HG02678 (cell line): ENCODE results near the gene TTC33.

ENCODE experiments used
- ATAC-seq: cut with Tn5 transposase; IDR thresholded peaks from one replicate; pipeline ENCODE4 v1.9.1; 2021; ENCODE audit warnings: mild to moderate bottlenecking, moderate library complexity; ENCODE audit not compliant: unreplicated experiment

Gene TTC33

DNA sequence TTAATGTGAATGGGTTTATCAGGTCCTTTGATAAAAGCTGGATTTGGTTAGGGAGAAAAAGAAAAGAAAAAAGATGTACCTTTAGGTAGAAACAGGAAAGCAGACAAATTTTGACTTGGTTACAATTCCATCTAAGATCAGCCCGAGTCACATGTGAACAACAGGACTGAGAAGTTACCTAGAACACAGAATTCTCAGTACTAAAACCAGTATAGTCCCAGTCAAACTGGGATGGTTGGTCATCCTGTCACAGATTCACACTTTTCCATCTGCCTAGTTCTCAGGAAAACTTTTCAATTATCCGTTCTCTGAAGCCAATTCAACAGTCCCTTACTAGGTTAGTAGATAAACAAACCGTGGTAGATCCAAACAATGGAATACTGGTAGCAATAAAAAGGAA, 266.3 kb downstream of the TTC33 start:
- ATAC-seq, result no peak

DNA sequence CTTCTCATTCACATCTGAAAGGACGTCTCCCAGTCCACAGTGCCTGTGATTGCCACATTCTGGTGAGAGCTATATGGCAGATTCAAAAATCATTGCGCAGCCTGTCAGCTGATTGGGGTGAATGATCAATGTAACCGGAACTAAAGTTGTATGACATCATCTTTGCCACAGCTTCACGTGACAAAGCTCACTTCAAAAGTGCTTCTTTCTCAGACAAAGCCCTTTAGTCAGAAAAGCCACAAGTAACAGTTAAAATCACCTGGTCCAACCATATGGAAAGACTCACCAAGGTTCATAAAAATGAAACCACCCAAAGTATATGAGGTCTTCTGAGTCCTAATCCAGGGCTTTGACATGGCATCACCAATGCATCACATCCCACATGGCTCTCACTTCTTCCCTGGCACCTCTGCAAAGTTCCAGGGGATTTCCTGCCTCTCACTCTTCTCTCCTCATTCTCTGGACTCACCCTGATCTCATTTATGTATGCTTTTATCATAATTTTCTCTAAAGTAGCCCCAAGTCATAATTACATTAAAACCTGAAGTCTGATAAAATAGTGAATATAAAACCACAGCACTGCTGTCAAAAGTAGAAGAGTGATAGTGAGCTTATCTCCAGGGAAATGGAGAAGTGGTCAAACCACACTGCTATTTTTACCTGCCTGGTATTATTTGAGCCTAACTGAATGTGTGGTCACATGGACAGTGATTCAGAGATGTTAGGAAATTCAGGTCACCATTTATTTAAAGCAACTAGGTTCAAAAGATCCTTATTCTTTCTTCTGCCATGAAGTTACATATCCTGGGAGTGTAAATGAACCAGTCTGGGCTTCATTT, 269.1 kb downstream of the TTC33 start:
- peak; percentile 49 for ATAC-seq

DNA sequence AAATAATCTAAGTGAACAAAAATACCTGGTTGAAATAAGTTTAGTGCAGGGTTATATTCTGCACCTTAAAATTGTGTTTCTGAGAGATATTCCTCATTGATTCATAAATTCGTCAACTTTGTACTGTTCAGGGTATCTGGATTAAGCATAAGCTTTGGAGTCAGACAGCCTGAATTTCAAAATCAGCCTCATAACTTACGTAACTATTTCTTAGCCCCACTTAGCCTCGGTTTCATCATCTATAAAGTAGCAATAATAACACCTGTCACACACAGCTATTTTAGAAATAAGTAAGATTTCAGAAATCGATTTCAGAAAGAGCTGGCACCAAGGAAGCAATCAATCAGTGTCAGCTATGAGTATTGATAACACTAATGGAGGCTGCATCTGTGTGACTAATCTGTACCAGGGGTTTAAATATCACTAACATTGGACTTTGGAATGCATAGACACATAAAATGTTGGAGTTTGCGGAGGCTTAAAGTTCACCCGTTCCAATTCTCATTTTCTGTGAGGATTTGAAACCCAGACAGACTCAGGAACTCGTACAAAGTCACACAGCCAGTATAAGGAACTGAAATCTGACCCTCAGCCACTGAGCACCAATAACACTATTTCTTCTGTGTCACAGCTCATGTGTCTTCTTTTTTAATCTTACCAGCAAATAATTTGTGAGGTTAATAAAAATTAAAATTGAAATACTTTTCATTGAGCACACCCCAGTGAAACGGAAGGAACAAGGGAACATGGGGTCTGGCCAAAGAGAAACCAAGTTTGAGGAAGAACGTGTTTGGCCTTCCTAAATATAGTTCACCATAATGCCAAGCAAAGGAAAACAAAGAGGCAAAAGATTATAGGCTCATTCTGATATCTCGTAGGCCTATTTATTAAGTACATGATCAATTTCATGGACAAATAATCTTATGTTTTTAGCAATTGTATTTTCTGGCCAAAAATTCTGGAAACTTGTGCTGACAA, 270.5 kb downstream of the TTC33 start:
- peak; percentile 54 for ATAC-seq

DNA sequence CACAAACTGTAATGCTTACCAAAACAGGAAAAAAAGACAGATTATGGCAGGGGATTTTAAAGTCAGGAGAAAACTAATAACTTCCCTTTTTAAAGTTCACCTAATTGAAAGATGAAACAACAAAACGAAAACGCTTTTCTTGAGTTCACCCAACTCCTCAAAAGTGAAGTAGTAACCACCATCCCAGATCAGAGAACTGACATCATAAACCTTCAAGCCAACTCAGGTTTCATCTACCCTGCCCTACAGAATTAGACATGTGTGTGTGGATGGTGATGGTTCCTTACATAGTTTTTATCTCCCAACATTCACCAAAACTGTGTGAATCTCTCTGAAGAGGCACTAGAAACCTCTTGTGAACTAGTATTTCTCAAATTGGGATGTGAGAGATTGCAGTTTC, 271.3 kb downstream of the TTC33 start:
- peak; percentile 44 for ATAC-seq

DNA sequence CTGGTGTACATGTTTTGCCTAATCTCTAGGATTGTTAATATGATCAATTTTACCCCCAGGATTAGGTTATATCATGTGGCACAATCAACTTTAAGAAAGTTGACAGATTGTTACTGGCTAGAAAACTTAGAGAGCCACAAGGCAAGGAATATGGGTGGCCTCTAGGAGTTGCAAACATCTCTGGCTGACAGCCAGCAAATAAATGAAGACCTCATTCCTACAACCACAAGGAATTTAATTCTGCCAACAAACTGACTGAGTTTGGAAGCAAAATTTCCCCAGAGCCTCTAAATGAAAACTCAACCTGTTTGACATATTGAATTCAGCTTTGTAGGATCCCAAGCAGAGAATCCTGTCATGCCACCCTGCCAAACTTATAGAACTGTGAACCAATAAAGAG, 272.4 kb downstream of the TTC33 start:
- ATAC-seq, result no peak

DNA sequence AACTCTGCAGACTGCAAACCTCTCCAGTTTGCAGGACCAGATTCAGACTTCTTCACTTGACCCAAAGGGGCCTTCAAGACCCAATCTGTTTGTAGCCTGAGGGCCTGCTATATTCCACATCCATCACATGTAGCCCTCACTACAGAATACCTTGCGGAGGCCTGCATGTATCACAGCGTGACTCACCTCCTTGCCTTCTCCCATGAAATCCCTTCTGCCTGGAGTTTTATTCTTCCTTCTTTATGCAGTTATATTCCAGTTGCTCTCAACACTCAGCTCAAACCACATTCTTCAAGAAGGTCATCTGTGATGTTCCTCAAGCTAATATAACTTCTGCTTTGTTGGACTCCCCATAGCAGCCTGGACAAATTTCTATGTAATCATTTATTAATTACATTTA, 274.5 kb downstream of the TTC33 start:
- ATAC-seq, result no peak

DNA sequence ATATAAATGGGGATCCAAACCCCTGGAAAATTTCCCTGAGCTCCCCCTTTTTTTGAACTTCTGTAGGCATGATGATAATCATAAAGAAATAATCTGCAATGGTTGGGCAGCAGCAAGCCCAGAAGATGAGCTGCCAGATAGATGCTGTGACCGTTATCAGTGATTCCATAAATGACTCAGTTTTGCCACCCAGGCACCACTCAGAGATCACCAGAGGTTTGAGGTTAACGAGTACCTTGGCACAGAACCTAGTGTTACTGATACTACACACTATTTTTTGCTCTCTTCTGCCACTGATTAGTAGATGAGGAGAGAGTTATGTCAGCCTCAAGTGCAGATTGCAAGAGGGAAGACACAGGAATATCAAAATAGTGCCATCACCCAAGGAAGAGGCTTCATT, 275.4 kb downstream of the TTC33 start:
- no peak for ATAC-seq

DNA sequence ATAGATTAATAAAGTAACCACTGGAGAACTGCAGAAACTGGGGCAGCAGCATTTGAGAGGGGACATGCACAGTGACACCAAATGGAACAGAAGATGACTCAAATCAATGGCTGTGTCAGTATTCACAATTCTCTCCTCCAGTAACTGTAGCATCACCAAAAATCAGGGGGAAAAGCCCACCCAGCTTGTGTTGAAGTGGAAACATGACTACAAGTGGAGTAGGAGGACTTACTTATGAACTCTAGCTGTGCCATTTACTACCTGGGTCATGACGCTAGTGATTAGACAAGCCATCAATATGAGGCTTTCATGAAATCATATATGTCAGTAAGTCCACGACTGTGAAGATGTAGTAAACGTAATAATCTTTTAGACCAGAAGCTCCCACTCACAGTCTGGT, 275.8 kb downstream of the TTC33 start:
- ATAC-seq, result no peak

DNA sequence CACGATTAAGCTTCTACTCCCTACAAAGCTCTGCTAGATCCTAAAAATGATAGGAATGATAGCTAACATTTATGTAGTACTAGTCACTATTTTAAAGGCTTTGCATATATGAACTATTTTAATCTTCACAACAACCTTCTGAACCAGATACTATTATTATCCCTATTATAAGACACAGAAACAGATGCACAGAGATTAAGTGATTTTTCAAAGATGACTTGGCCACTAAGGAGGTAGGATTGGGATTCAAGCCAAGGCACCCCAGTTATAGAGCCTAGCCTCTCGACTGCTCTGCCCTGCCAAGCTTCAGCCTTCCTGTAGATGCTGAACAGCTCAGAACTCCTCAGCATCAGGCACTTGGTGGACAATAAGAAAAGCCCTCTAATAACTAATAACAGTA, 277.0 kb downstream of the TTC33 start:
- no peak for ATAC-seq

DNA sequence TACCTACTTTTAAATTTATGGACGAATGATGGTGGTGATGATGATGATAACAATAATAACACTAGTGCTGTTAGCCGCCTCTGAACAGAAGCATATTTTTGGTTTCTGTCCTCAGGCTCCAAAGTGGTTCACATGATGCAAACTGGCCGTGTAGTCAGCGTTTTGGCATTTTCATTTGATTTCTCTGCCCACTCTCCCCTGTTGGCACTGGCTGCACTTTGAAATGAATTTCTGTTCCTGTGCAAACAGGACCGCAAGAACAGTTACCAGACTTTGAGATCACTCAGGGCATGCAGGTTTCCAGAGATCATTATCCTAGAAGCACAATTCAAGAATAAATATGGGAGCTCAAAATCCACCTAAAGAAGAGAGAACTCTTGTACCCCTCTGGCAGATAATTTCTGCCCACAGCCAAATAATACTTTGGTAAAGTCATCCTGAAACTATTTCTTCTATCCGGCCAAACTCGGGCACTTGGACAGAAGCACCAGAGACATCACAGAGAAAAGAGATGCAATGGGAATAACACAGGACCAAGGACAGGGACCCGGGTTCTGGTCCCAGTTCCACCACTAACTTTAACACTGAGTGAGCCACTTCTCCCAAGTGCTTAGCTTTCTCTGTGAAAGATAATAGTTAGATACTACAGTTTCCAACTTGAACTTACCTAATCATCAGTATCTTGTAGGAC, 277.8 kb downstream of the TTC33 start:
- ATAC-seq, result no peak

DNA sequence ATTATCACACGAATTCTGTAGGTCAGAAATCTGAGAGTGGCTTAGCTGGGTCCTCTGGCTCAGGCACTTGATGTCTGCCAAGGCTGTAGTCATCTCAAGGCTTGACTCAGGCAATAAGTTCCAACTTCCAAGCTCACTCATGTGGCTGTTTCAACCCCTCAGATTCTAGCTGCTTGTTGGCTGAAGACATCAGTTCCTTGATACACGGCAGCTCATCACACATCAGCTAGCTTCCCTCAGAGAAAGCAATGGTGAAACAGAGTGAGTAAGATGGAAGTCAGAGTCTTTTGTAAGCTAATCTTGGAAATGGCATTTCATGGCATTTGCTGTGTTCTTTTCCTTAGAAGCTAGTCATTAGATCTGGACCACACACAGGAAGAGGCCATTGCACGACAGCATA, 280.2 kb downstream of the TTC33 start:
- no peak for ATAC-seq

DNA sequence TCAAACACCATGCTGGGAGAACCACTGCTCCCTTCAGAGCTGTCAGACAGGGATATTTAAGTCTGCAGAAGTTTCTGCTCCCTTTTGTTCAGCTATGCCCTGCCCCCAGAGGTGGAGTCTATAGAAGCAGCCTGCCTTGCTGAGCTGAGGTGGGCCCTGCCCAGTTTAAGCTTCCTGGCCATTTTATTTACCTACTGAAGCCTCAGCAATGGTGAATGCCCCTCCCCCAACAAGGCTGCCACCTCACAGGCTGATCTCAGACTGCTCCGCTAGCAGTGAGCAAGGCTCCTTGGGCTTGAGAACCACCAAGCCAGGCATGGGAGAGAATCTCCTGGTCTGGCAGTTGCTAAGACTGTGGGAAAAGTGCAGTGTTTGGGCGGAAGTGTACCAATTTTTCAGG, 281.5 kb downstream of the TTC33 start:
- ATAC-seq, result no peak

DNA sequence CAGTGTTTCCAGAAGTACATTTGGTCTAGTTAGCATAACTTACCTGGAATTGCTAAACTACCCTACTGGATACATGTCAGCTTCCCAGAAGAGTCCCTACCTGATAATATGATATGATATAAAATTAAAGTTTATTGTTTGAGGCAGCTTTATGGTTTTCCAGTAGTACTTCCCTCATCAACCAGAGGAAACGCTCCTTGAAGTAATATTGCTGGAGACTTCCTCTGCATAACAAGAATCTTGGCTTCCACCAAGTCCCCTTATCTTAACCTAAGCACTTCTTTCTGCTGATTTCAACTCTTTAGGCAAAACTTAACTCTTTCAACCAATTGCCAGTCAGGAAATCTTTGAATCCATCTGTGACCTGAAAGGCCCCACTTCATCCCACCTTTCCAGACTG, 290.3 kb downstream of the TTC33 start:
- ATAC-seq, result no peak

DNA sequence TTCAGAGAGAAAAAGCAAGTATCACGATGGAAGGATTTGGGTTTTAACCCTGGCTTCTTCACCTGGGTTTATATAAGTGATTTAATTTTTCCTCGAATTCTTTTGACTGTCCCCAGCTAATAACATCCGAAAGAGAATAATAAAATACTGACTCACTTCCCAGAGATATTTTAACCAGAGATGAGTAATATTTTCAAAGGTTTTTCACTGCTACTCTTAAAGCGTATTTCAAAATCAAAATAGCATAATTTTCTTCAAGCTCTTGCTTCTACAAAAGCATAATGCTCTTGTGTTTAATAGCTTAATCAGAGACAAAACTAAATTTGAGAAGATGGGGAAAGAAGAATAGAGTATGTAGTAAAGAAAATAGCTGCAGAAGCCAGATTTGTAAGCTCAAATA, 291.2 kb downstream of the TTC33 start:
- ATAC-seq, result no peak
